Kidney (tissue), 14 donors: ENCODE measurements around the gene MLF1. TPM values are rescaled to one million over a fixed set of nuclear protein-coding genes. Genes with fewer than 3 reads are reported as not detected.

Experiments
- DNase-seq, 5 donors: peaks; one replicate each; pipeline ENCODE4 v3.0.0-alpha.2; 2013 to 2020
- FAIRE-seq: peaks from 2 replicates; lab custom pipeline; 2012; peaks lifted over from hg19 to GRCh38; lab: Jason Lieb, UNC
- H3K27ac ChIP-seq, 2 donors: one replicate each; pipeline ENCODE4 v1.7.0; 2013; ENCODE audit warnings: low read depth in 2 of 2, low read length in 2 of 2, inconsistent platforms in 1 of 2
- H3K27me3 ChIP-seq: one replicate; pipeline ENCODE4 v1.7.1; 2013; ENCODE audit warnings: low read length, inconsistent platforms; ENCODE audit not compliant: control insufficient read depth, insufficient read depth
- H3K36me3 ChIP-seq, 3 donors: one replicate each; pipeline versions ENCODE4 v1.7.0 to v1.7.1; 2013; ENCODE audit warnings: low read length in 3 of 3, control low read depth in 1 of 3, inconsistent platforms in 1 of 3; ENCODE audit not compliant: insufficient read depth in 3 of 3, control insufficient read depth in 2 of 3
- H3K4me1 ChIP-seq, 3 donors: one replicate each; pipeline versions ENCODE4 v1.7.0 to v1.7.1; 2013; ENCODE audit warnings: low read length in 3 of 3, inconsistent platforms in 1 of 3, low read depth in 1 of 3; ENCODE audit not compliant: control insufficient read depth in 2 of 3, insufficient read depth in 2 of 3
- H3K4me3 ChIP-seq, 3 donors: one replicate each; pipeline versions ENCODE4 v1.7.0 to v1.8.1; 2013; ENCODE audit warnings: low read length in 3 of 3, control low read depth in 1 of 3, inconsistent platforms in 1 of 3
- H3K9ac ChIP-seq, 3 donors: one replicate each; pipeline versions ENCODE4 v1.7.0 to v1.7.1; 2013; ENCODE audit warnings: low read length in 3 of 3, control low read depth in 1 of 3, inconsistent platforms in 1 of 3
- H3K9me3 ChIP-seq, 3 donors: one replicate each; pipeline versions ENCODE4 v1.7.0 to v1.7.1; 2013; ENCODE audit warnings: low read length in 3 of 3, control low read depth in 1 of 3, inconsistent platforms in 1 of 3; ENCODE audit not compliant: control insufficient read depth in 2 of 3, insufficient read depth in 1 of 3
- CTCF ChIP-seq: IDR thresholded peaks from 3 replicates; pipeline ENCODE4 v1.5.1; 2012; ENCODE audit warnings: mild to moderate bottlenecking, moderate library complexity, borderline replicate concordance; ENCODE audit not compliant: insufficient read depth; ENCODE audit errors: extremely low read depth
- intact Hi-C: fragments of 100-400 bp; cut with DNase I; formaldehyde crosslinking; loops from one replicate; pipeline ENCODE4 v1.11.1; 2022
- polyA plus RNA-seq: library from polyadenylated mRNA; stranded (reverse); fragments of 350-450 nt; fragmentation: Illumina TruSeq; extraction: RNeasy Lipid Tissue Mini Kit (QIAGEN cat#74804); gene quantifications from one replicate; pipeline ENCODE4 v1.2.3, GENCODE V29; 2014; ENCODE audit warnings: low read depth, low replicate concordance; ENCODE audit not compliant: insufficient read depth
- total RNA-seq: library from RNA; stranded (reverse); fragmentation: NEBNext Ultra II Directional; extraction: Animal tissue kit (Norgen Biotek cat#: 25700); gene quantifications from one replicate; pipeline ENCODE4 v1.2.1, GENCODE V29; 2021
- donor health status: control.
- donor health status: control.
- donor health status: control.
- donor health status: control.
- donor health status: control.
- donor health status: DM: yes; HTN: yes; CAD: no.
- donor health status: Normal renal cell carcinoma (clear cell type).

The MLF1 gene
- total and polyA plus RNA-seq, 2 donors from 2014 or later, result 16.9 to 30.0 TPM

GRCh38 chr3:158590223-158590622 is 19.2 kb downstream of the MLF1 start:
- Histone ChIP-seq H3K36me3 (no peaks in the 10 kb centered on the region), H3K4me1 (no peaks in the 10 kb centered on the region), H3K27ac (no peak overlapping the region), H3K4me3 (no peak overlapping the region), H3K9ac (no peak overlapping the region), H3K9me3 (no peaks in the 10 kb centered on the region), H3K27me3 (no peaks in the 10 kb centered on the region)
- no peak for FAIRE-seq
- TF ChIP-seq CTCF, result no peak
- DNase-seq, result no peak
- intact Hi-C loops, result no loop called here

GRCh38 chr3:158600787-158601186 is 29.8 kb downstream of the MLF1 start:
- H3K9ac ChIP-seq, result no peak overlapping the region
- FAIRE-seq (peak; percentile 95), DNase-seq (no peak)
- H3K4me3 ChIP-seq, result no peak overlapping the region
- no peaks in the 10 kb centered on the region for H3K27me3 ChIP-seq
- H3K4me1 ChIP-seq, result no peaks in the 10 kb centered on the region
- H3K27ac ChIP-seq, result no peak overlapping the region
- H3K9me3 ChIP-seq, result no peaks in the 10 kb centered on the region
- intact Hi-C loops, result no loop called here
- TF ChIP-seq CTCF, result no peak
- H3K36me3 ChIP-seq, result no peaks in the 10 kb centered on the region

- H3K36me3 ChIP-seq, result no peaks in the 10 kb centered on the region
- intact Hi-C loops, result no loop called here
- no peak for TF ChIP-seq CTCF
Measured at GRCh38 chr3:158602227-158602626, 31.2 kb downstream of the MLF1 start.

More at GRCh38 chr3:158602227-158602626, 31.2 kb downstream of the MLF1 start:
- FAIRE-seq, result no peak
- H3K27me3 ChIP-seq, result no peaks in the 10 kb centered on the region
- no peak overlapping the region for H3K4me3 ChIP-seq
- no peak overlapping the region for H3K27ac ChIP-seq
- no peak overlapping the region for H3K9ac ChIP-seq
- H3K9me3 ChIP-seq, result no peaks in the 10 kb centered on the region
- DNase-seq, result no peak
- H3K4me1 ChIP-seq, result no peaks in the 10 kb centered on the region
